SU-DHL-6 (cell line): ENCODE data around the gene SORCS2.

Source experiments
- H2AFZ ChIP-seq: fragments of 200-600 bp; sonication (generic); 2 replicates; pipeline ENCODE4 v1.6.1; 2014; ENCODE audit warnings: low read depth, mild to moderate bottlenecking, moderate library complexity, mixed read lengths, antibody characterized with exemption, low read length; ENCODE audit not compliant: severe bottlenecking
- H3F3A ChIP-seq: fragments of 200-600 bp; shearing (Covaris generic); 2 replicates; pipeline ENCODE4 v1.6.0; 2016; ENCODE audit warnings: antibody characterized with exemption, mild to moderate bottlenecking; ENCODE audit not compliant: insufficient read depth
- H3K27ac ChIP-seq: fragments of 200-600 bp; sonication (generic); 2 replicates; pipeline ENCODE4 v1.5.1; 2016; ENCODE audit warnings: low read depth, mild to moderate bottlenecking, low read length, moderate library complexity, mixed read lengths
- H3K27me3 ChIP-seq: fragments of 200-600 bp; sonication (generic), shearing (Covaris generic); 2 replicates; pipeline ENCODE4 v1.6.0; 2014; ENCODE audit warnings: mild to moderate bottlenecking, low read length
- H3K36me3 ChIP-seq: fragments of 200-600 bp; sonication (generic); 2 replicates; pipeline ENCODE4 v1.6.1; 2014; ENCODE audit warnings: mild to moderate bottlenecking, low read length, mixed read lengths
- H3K4me2 ChIP-seq: fragments of 300-600, 200-600 bp; shearing (Covaris generic), sonication (generic); 2 replicates; pipeline ENCODE4 v1.6.0; 2014; ENCODE audit warnings: low read length, low read depth, mild to moderate bottlenecking; ENCODE audit not compliant: poor library complexity, severe bottlenecking
- H3K4me3 ChIP-seq: fragments of 200-600 bp; sonication (generic); 2 replicates; pipeline ENCODE4 v1.5.1; 2014; ENCODE audit warnings: antibody characterized with exemption, low read length, mild to moderate bottlenecking, mixed read lengths; ENCODE audit not compliant: insufficient read depth, poor library complexity, severe bottlenecking
- H3K79me2 ChIP-seq: fragments of 200-600 bp; sonication (generic); 2 replicates; pipeline ENCODE4 v1.6.1; 2014; ENCODE audit warnings: mild to moderate bottlenecking, low read length, moderate library complexity; ENCODE audit not compliant: insufficient read depth
- H3K9ac ChIP-seq: fragments of 200-600 bp; sonication (generic); 2 replicates; pipeline ENCODE4 v1.7.0; 2014; ENCODE audit warnings: mild to moderate bottlenecking, low read length
- H3K9me2 ChIP-seq: fragments of 200-600 bp; sonication (generic); replicated peaks from 2 replicates; pipeline ENCODE4 v1.6.1; 2014; ENCODE audit warnings: low read length; ENCODE audit not compliant: insufficient read depth
- H3K9me3 ChIP-seq: fragments of 200-600 bp; sonication (generic); 2 replicates; pipeline ENCODE4 v1.6.1; 2014; ENCODE audit warnings: low read length, mixed read lengths; ENCODE audit not compliant: insufficient read depth
- H4K20me1 ChIP-seq: fragments of 200-600 bp; sonication (generic); 2 replicates; pipeline ENCODE4 v1.6.1; 2014; ENCODE audit warnings: low read depth, mild to moderate bottlenecking, antibody characterized with exemption, low read length, moderate library complexity, mixed read lengths
- CTCF ChIP-seq: fragments of 200-600 bp; sonication (generic); IDR thresholded peaks from one replicate; pipeline ENCODE4 v1.5.1; 2017; ENCODE audit warnings: antibody characterized with exemption, mild to moderate bottlenecking, low read length, moderate library complexity; ENCODE audit not compliant: insufficient read depth, poor library complexity, severe bottlenecking
- EZH2phosphoT487 ChIP-seq: fragments of 200-600 bp; sonication (generic), shearing (Covaris generic); conservative IDR thresholded peaks from 2 replicates; pipeline ENCODE4 v1.6.1; 2018; ENCODE audit warnings: mild to moderate bottlenecking, antibody characterized with exemption, low read length, moderate library complexity, mixed read lengths

The SORCS2 gene

GRCh38 chr4:7666011-7666410 lies 473.7 kb downstream of the SORCS2 start:
- Histone ChIP-seq H3K9ac (no peak overlapping the region), H2AFZ (no peak overlapping the region), H3K9me3 (no peaks in the 10 kb centered on the region), H3K27me3 (no peaks in the 10 kb centered on the region), H3K4me3 (no peak overlapping the region), H3K79me2 (no peaks in the 10 kb centered on the region), H3K4me2 (no peak overlapping the region), H3K9me2 (no peaks in the 10 kb centered on the region), H4K20me1 (no peaks in the 10 kb centered on the region), H3K36me3 (no peaks in the 10 kb centered on the region), H3K27ac (no peak overlapping the region), H3F3A (no peaks in the 10 kb centered on the region)
- TF ChIP-seq EZH2phosphoT487 (no peak), CTCF (no peak)

- Histone ChIP-seq H3K4me3 (no peak overlapping the region), H3K36me3 (no peaks in the 10 kb centered on the region), H3F3A (no peaks in the 10 kb centered on the region), H3K9ac (no peak overlapping the region), H3K79me2 (no peaks in the 10 kb centered on the region), H3K9me2 (no peaks in the 10 kb centered on the region), H3K27me3 (no peaks in the 10 kb centered on the region), H3K4me2 (no peak overlapping the region), H4K20me1 (no peaks in the 10 kb centered on the region), H3K27ac (no peak overlapping the region), H3K9me3 (no peaks in the 10 kb centered on the region), H2AFZ (no peak overlapping the region)
- no peak for TF ChIP-seq EZH2phosphoT487
- TF ChIP-seq CTCF = no peak
Measured at GRCh38 chr4:7666744-7667143, 474.4 kb downstream of the SORCS2 start.

- H3K27ac ChIP-seq = no peak overlapping the region
Measured at GRCh38 chr4:7668271-7668670, 475.9 kb downstream of the SORCS2 start.

More at GRCh38 chr4:7668271-7668670, 475.9 kb downstream of the SORCS2 start:
- Histone ChIP-seq H3F3A (no peaks in the 10 kb centered on the region), H3K4me2 (no peak overlapping the region), H3K9me2 (no peaks in the 10 kb centered on the region), H3K27me3 (no peaks in the 10 kb centered on the region), H2AFZ (no peak overlapping the region), H3K36me3 (no peaks in the 10 kb centered on the region), H3K79me2 (no peaks in the 10 kb centered on the region), H3K9me3 (no peaks in the 10 kb centered on the region), H4K20me1 (no peaks in the 10 kb centered on the region), H3K9ac (no peak overlapping the region), H3K4me3 (no peak overlapping the region)
- TF ChIP-seq EZH2phosphoT487 (no peak), CTCF (no peak)
